Body of pancreas (tissue), 4 donors: Measurements from ENCODE around the gene FASTKD1.

Experiments
- CTCF ChIP-seq, 7 experiments: fragments of 450-650 bp in 4 of 7; fragments of 200-600 bp in 3 of 7; sonication (generic) in 3 of 7; IDR thresholded peaks; one replicate each; pipeline ENCODE4 v1.5.1; 2016 to 2019; ENCODE audit warnings: antibody characterized with exemption in 7 of 7
- POLR2A ChIP-seq, 3 donors: fragments of 450-650 bp; IDR thresholded peaks; one replicate each; pipeline ENCODE4 v1.6.1; 2016; ENCODE audit warnings: antibody characterized with exemption in 3 of 3, mild to moderate bottlenecking in 2 of 3

- TF ChIP-seq CTCF (IDR thresholded peaks at IDR 0.05) (no peak), POLR2A (IDR thresholded peaks at IDR 0.05) (no peak)
Measured at GRCh38 chr2:169493360-169493759, 80.3 kb downstream of the FASTKD1 start.
